Right lobe of liver (tissue), 4 donors: ENCODE results near the gene OXCT1.
"Not testable (repeated sequence)": the region's sequence is repeated elsewhere in the genome, so short reads cannot be mapped to it uniquely, and the experiment has no call there.

Experiments used
- CTCF ChIP-seq, 4 donors: fragments of 200-600 bp in 3 of 4; fragments of 450-650 bp in 1 of 4; IDR thresholded peaks; one replicate each; pipeline versions ENCODE4 v1.5.1 to v1.8.0; 2016 to 2022; ENCODE audit warnings: antibody characterized with exemption in 4 of 4, mild to moderate bottlenecking in 2 of 4
- POLR2A ChIP-seq: fragments of 450-650 bp; IDR thresholded peaks from one replicate; pipeline ENCODE4 v1.6.1; 2017; ENCODE audit warnings: antibody characterized with exemption, mild to moderate bottlenecking
- donor health status: DM: no; HTN: no; CAD: no.
- donor health status: DM: no; HTN: no; CAD: no.
- donor health status: DM: no; HTN: yes; CAD: no.

- not testable (repeated sequence) for TF ChIP-seq CTCF (IDR thresholded peaks at IDR 0.05); POLR2A
Measured at GRCh38 chr5:41742608-41743007, 127.6 kb downstream of the OXCT1 start.
